NAMALWA (cell line): ENCODE results near the gene SPATA7.
A peak's percentile ranks its signal among the peaks of the same experiment; 100 is the strongest.

Source experiments
- DNase-seq: peaks from one replicate; pipeline ENCODE4 v3.0.0-alpha.2; 2015; ENCODE audit warnings: low spot score

SPATA7 gene

GRCh38 chr14:88420187-88420586 is 34.7 kb downstream of the SPATA7 start:
- no peak for DNase-seq

GRCh38 chr14:88421286-88421685 is 35.8 kb downstream of the SPATA7 start:
- no peak for DNase-seq

GRCh38 chr14:88422047-88422446 is 36.6 kb downstream of the SPATA7 start:
- no peak for DNase-seq

GRCh38 chr14:88422919-88423650 is 37.6 kb downstream of the SPATA7 start:
- DNase-seq = no peak

GRCh38 chr14:88424573-88424972 is 39.1 kb downstream of the SPATA7 start:
- no peak for DNase-seq

GRCh38 chr14:88426271-88426670 is 40.8 kb downstream of the SPATA7 start:
- no peak for DNase-seq

- DNase-seq = no peak
These were observed 45.5 kb downstream of the SPATA7 start for GRCh38 chr14:88430976-88431375.

GRCh38 chr14:88437658-88438057 is 52.2 kb downstream of the SPATA7 start:
- no peak for DNase-seq

GRCh38 chr14:88439088-88439487 is 53.6 kb downstream of the SPATA7 start:
- DNase-seq = no peak

GRCh38 chr14:88452231-88452630 is 66.8 kb downstream of the SPATA7 start:
- peak; percentile 14 for DNase-seq

GRCh38 chr14:88454886-88455285 is 69.4 kb downstream of the SPATA7 start:
- no peak for DNase-seq

- peak; percentile 55 for DNase-seq
These were observed 77.9 kb downstream of the SPATA7 start for GRCh38 chr14:88463318-88463717.

- no peak for DNase-seq
These were observed 82.9 kb downstream of the SPATA7 start for GRCh38 chr14:88468406-88468805.

GRCh38 chr14:88470542-88471440 is 85.3 kb downstream of the SPATA7 start:
- no peak for DNase-seq

- no peak for DNase-seq
These were observed 88.3 kb downstream of the SPATA7 start for GRCh38 chr14:88473791-88474190.

- DNase-seq = no peak
These were observed 90.8 kb downstream of the SPATA7 start for GRCh38 chr14:88476214-88476774.

GRCh38 chr14:88476825-88477224 is 91.4 kb downstream of the SPATA7 start:
- DNase-seq = no peak

- no peak for DNase-seq
These were observed 92.2 kb downstream of the SPATA7 start for GRCh38 chr14:88477513-88478250.

- DNase-seq = no peak
These were observed 93.5 kb downstream of the SPATA7 start for GRCh38 chr14:88478931-88479330.

GRCh38 chr14:88479574-88479987 is 94.1 kb downstream of the SPATA7 start:
- DNase-seq = no peak

- DNase-seq = no peak
These were observed 95.6 kb downstream of the SPATA7 start for GRCh38 chr14:88481059-88481458.

GRCh38 chr14:88481794-88482193 is 96.3 kb downstream of the SPATA7 start:
- DNase-seq = no peak
